Endometrial microvascular endothelial cells (primary cell): Measurements from ENCODE around the gene SNAPC3. TPM values are rescaled to one million over a fixed set of nuclear protein-coding genes. Genes with fewer than 3 reads are reported as not detected.
"Not testable (repeated sequence)": the region's sequence is repeated elsewhere in the genome, so short reads cannot be mapped to it uniquely, and the experiment has no call there.

Source experiments
- in situ Hi-C: cut with HindIII; loops from 2 replicates; pipeline ENCODE4 v1.10.0; 2017; ENCODE audit warnings: low sequenced_read_pairs, low pct_unique_long_range_greater_than_20kb; ENCODE audit errors: inconsistent ontology term
- total RNA-seq: library from RNA; depleted of rRNA; stranded (reverse); fragments of >200 nt; gene quantifications from one replicate; pipeline ENCODE4 v1.2.3, GENCODE V29; 2015; ENCODE audit errors: inconsistent ontology term

Gene SNAPC3
- total RNA-seq, 1 donor from 2014 or later = 28.4 TPM

DNA sequence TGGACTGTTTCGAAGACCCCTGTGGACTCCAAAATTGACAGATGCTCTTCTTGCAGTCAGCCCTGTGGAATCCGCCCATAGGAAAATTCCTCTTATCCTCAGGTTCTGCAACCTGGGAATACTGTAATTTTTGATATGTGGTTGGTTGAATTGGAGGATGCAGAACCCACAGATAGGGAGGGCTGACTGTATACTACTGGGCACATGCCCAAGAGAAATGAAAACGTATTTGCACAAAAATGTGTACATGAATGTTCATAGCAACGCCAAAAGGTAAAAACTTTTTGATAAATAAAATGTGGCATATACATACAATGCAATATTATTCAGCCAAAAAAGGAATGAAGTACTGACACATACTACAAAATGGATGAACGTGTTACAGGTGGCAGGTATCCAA lies 1.9 kb upstream of the SNAPC3 start:
- in situ Hi-C loops = no loop called here

DNA sequence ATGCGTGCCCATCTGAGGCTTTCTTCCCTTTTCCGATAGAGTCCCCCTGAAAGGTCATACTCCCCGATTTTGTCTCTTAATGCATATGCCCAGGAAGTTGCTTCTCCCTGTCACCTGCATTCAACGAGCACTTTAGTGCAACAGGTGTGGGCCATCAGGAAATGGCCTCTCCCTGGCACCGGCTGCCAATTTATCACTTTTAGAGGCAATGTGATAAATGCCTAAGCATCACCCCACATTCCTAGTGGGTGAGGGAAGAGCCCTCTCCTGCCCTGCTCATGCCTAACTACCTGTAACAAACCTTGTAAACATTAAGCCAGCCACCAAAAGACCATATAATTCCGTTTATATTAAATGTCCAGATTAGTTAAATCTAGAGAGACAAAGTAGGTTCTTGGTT lies 1.1 kb upstream of the SNAPC3 start:
- in situ Hi-C loops = no loop called here

DNA sequence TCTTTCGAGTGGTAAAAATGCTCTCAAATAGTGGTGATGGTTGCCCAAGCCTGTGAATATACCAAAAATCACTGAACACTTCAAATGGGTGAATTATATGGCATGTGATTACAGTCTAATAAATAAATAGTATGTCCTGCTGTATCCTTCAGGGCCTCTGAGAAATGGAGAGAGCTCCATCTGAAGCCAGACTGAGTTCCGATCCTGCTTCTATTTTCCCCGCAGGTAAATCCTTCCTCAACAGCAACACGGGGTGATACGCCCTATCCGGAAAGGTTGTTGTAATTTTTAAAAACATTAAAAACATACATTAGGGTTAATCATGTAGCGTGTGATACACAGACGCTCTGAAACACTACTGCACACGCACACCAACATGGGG lies 695 bp upstream of the SNAPC3 start:
- in situ Hi-C loops = no loop called here

DNA sequence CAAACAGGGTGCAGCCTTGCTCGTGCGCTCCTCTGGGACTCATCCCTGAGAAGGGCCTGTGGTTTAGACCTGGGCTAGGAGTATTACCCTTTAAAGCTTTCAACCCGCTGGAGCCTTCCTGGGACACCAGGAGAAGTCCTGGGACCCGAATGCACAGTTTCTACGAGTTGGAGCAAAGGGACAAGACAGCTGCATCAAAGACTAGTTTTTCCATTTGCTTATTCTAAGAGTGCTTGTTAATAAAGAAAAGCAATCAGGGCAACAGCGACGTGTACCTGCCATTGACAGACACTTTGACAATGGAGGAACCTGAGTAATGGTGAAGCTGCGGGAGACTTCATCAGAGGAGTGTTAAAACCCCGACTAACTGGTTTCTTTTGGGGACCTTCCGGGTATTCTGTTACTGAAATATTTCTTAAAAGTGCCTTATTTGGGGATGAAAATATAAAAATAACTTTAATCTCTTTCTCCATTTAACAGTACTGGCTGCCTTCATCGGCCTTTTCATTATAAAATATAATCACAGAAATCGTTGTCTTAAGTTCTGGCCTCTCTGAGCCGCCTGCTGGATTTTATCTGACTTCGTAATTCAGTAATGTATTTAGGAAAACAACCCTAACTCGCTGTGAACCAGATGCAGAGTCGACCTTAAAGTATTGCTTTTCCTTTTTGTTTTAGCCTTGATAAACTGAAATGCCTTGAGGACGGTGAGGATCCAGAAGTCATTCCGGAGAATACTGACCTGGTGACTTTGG lies 732 bp downstream of the SNAPC3 start:
- in situ Hi-C loops = no loop called here

DNA sequence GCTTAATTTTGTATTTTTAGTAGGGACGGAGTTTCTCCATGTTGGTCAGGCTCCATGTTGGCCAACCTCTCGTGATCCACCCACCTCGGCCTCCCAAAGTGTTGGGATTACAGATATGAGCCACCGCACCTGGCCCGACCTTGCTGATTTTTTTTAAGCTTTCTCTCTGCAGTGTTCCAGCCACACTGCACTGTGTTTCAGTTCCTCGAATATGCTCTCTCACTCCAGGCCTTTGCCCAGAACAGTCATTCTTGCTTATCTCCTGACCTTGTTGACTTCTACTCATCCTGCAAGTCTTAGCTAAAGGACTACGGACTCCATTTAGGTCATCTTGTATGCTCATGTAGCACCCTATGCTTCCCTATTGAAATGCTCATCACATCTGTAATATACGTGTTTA lies 3.3 kb downstream of the SNAPC3 start:
- in situ Hi-C loops = no loop called here

DNA sequence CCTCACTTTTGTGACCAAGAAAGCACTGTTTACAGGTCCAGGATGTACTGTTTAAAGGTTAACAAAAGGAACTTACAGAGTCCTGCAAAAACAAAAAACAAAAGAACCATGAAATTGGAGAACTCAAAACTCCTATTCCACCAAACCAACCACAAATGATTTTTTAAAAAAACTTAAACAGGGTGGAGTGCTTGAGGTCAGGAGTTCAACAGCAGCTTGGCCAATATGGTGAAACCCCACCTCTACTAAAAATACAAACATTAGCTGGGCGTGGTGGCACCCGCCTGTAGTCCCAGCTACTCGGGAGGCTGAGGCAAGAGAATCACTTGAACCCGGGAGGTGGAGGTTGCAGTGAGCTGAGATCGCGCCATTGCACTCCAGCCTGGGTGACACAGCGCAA lies 5.0 kb downstream of the SNAPC3 start:
- in situ Hi-C loops = not testable (repeated sequence)

DNA sequence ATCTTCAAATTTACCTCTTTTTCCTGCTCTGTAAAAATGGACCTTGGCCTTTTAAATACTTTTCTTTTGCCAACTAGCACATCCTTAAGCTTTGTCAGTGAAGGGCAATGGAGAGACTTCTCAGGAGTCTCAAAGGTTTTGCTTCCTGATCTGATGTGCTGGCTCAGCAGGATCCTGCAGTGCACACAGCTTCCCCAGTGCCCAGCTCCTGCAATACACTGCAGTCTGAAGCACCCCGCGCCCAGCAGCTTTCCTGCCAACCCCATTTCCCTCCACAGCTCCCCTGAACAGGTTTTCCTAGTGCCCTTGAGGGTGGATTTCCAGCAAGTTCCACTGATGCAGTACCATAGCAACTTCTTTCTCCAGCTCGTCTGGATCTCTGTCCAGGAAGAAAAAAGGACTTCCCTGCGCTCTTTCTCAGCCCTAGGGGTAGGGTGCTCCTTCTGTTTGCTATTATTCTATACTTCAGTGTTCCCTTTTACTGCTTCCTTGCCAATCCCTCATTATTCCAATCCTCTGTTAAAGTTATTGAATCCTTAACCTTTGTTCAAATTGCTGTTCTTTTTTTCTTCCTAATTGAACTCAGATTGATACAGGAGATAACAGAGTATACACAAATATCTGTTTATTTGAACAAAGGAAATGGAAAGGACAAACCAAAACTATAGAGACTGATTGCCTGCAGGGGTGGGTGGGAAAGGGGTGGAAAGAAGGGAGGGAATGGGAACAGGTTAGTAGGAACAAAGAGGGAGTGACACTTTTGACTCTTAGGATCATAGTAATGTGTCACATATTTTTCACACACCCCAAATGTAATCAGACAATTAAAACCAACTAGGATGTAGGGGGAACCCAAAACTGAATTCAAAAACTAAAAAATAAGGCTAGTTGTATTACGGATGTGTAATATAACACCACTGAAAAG lies 8.5 kb downstream of the SNAPC3 start:
- in situ Hi-C loops = no loop called here

DNA sequence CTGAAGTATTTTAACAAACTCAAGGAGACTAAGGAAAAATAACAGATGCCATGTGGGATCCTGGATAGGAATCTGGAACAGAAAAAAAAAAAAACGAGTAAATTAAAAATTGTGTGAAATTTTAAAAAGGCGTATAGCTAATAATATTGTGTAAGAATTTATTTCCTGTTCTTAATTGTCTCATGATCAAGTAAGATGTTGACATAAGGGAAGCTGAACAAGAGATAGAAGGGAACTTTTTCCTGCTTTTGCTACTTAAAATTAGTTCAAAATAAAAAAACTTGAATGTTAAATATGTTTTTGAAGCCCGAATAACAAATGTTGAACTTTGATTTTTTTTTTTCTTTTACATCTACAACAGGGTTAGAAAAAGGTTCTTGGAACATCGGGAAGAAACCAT lies 10.5 kb downstream of the SNAPC3 start:
- in situ Hi-C loops = no loop called here

DNA sequence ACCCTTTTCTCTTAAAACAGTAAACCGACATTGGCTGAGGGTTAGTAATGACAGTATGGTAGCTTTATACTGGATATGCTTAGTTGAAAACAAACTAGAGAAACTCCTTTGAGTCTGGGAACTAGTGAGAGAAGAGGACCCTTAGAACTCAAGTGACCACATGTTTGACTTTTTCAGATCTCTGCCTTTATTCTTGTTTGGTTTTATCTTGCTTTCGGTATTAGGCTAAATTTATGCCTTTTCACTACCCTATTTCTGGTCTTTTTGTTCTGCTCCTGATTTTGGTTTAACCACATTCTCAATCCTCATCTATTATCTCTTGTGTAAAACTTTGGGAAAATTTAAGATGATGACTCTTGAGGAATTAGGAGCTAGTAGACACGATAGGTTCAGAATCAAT lies 11.0 kb downstream of the SNAPC3 start:
- in situ Hi-C loops = no loop called here

DNA sequence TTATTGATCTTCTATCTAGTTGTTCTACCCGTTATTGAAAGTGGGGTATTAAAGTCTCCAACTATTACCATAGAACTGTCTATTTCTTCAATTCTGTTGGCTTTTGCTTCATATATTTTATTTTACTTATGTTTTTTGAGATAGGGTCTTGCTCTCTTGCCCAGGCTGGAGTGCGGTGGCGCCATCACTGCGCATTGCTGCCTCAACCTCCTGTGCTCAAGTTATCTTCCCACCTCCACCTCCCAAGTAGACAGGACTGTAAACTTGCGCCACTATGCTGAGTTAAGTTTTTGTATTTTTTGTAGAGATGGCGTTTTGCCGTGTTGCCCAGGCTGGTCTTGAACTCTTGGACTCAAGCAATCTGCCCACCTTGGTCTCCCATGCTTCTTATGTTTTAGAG lies 16.2 kb downstream of the SNAPC3 start:
- in situ Hi-C loops = no loop called here

DNA sequence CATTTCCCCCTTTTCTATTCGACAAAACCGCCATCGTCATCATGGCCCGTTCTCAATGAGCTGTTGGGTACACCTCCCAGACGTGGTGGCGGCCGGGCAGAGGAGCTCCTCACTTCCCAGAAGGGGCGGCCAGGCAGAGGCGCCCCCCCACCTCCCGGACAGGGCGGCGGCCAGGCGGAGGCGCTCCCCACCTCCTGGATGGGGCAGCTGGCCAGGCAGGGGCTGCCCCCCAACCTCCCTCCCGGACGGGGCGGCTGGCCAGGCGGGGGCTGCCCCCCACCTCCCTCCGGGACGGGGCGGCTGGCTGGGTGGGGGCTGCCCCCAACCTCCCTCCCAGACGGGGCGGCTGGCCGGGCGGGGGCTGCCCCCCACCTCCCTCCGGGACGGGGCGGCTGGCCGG lies 19.2 kb downstream of the SNAPC3 start:
- in situ Hi-C loops = not testable (repeated sequence)

DNA sequence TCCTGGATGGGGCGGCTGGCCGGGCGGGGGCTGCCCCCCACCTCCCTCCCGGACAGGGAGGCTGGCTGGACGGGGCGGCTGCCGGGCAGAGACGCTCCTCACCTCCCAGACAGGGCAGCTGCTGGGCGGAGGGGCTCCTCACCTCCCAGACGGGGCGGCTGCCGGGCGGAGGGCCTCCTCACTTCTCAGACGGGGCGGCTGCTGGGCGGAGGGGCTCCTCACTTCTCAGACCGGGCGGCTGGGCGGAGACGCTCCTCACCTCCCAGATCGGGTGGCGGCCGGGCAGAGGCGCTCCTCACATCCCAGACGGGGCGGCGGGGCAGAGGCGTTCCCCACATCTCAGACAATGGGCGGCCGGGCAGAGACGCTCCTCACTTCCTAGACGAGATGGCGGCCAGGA lies 19.6 kb downstream of the SNAPC3 start:
- in situ Hi-C loops = not testable (repeated sequence)

DNA sequence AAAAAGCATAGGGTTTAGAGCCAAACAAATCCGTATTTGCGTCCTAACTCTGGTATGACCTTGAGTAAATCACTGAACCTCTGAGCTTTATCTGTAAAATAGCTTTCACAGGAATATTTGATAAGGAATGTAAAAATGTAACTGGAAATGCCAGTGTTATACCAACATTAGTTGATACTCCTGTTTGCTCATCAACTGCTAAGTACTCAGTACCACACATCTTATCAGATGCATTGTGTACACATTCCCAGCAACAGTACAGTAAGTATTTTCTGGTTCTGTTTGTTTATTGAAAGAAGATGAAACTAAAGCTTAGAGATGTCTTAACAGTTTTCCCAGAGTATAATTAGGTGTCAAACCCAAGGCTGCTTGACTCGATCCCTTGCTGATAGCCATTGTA lies 21.5 kb downstream of the SNAPC3 start:
- in situ Hi-C loops = no loop called here

DNA sequence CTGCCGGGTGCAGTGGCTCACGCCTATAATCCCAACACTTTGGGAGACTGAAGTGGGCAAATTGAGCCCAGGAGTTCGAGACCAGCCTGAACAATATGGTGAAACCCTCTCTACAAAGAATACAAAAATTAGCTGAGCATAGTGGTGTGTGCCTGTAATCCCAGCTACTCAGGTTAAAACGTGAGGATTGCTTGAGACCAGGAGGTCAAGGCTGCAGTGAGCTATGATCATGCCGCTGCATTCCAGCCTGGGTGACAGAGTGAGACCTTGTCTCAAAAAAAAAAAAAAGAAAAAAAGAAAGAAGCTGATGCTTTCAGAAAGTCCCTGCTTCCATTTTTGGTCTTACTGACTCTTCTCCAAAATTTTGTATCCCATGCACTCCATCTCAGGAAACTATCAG lies 31.3 kb downstream of the SNAPC3 start:
- in situ Hi-C loops = no loop called here

DNA sequence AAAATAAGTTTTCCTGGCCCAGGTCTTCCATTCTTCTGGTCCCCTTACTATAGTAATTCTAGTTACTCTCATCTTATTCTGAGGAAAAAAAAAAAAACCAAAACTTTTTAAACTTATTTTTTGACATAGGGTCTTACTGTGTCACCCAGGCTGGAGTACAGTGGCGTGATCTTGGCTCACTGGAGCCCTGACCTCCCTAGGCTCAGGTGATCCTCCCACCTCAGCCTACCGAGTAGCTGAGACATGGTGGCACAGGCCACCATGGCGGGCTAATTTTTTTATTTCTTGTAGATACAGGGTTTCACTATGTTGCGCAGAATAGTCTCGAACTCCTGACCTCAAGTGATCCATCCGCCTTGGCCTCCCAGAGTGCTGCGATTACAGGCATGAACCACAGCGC lies 38.4 kb downstream of the SNAPC3 start:
- in situ Hi-C loops = no loop called here

DNA sequence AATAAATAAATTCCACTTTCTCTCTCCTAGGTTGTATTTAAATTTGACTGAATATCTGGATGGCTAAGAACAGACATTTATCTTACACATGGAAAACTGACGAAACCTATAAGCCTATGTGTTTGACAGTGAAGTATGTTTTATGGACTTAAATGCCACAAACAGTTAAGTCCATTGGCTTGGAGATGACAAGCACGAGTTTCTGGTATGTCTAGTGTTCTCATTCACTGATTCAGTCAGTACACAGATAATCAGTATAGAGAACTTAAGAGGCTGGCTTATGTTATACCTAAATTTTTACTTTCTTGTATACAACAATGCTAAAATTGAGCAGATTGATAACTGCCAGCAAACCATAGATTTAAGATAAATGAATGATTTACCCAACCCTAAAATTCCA lies 38.9 kb downstream of the SNAPC3 start:
- in situ Hi-C loops = no loop called here

DNA sequence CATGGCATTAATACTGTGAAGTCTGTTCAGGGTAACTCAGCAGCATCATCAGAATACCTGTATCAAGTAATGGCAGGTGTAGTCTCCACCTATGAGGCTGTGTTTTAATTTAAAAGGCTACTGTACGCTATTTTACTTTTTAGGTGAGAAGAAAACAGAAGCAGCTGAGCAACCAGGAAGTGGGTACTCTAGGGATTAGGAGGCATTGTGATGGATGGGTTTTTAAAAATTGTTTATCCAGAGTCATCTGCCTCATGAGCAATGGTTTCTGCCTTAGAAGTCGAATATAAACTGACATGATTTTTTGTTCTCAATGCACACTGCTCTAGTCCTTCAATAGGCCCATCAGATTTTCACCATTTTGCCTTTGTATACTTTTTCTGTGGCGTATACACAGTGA lies 45.5 kb downstream of the SNAPC3 start:
- in situ Hi-C loops = no loop called here

DNA sequence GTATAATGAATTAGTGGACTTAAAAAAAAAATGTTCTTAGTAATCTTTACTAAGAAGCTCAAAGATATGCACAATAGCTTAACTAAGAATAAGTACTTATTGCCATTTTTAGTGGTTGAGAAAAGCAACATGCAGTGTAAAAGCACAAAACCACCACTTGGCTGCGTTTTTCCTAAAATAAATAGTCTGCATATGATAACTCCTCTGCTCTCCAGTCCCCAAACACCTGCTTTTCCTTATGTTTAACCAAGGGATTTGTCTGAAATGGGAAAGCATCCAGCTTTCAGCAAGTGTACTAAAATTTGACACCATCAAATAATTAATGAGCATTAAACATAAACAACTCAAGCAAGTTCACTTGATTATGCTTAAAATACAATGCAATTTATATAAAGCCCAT lies 46.7 kb downstream of the SNAPC3 start:
- in situ Hi-C loops = no loop called here

DNA sequence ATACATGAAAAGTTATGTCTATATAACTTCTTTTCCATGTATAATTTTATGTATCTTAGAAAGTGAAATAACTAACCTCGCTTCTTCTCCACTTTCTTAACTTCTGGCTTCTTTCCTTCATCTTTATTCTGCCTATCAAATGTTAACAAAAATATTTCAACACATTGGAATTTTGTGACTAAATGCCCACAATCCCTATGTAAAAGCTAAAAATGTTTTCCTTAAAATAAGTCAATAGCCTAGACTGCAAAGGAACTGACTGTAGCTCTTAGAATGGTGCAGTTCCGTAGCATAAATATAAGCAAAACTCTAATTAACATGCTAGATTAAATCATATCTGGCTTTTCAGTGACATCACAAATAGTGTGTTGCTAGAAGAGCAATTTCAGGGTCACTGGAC lies 47.2 kb downstream of the SNAPC3 start:
- in situ Hi-C loops = no loop called here

DNA sequence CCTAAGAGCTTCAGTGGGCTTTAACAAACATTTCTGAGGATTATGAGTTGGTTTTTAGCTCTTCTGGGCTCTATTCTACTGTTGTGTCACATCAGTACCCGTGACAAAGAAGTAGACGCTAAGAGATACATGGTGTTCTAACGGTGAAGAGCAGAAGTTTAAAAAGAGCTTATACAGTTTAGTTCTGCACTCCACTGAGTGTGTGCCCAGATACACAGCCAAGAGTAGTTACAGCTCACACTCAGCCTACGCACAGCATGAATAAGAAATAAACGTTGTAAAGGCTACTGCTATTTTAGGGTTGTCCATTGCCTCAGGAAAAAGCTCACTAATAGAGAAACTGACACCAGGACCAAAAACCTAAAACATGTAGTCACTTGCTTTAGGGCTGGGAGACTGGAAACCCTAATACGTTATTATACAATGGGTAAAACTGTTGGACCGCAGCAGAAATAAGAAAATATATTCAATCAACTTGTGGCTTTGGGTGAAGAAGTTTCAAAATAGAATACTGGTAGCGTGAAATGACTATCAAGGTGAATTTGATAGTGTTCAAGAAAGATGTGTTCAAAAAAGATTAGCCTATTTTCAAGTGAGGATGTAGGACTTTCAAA lies 53.4 kb downstream of the SNAPC3 start:
- in situ Hi-C loops = no loop called here
